IgD-negative memory B cell (primary cell): ENCODE data around the gene ATP10A. TPM values are rescaled to one million over a fixed set of nuclear protein-coding genes. Genes with fewer than 3 reads are reported as not detected.

Experiments used
- H3K27ac Mint-ChIP-seq, 3 donors: one replicate each; pipeline ENCODE4 v1.8.0; 2020 to 2022; ENCODE audit warnings: mild to moderate bottlenecking in 3 of 3, mixed read lengths in 3 of 3, moderate library complexity in 1 of 3
- H3K27me3 Mint-ChIP-seq: one replicate; pipeline ENCODE4 v1.8.0; 2021; ENCODE audit warnings: mixed read lengths
- H3K36me3 Mint-ChIP-seq: one replicate; pipeline ENCODE4 v1.8.0; 2020; ENCODE audit warnings: mild to moderate bottlenecking, mixed read lengths
- H3K4me1 Mint-ChIP-seq, 3 donors: one replicate each; pipeline ENCODE4 v1.8.0; 2020 to 2022; ENCODE audit warnings: mixed read lengths in 3 of 3, mild to moderate bottlenecking in 1 of 3
- H3K4me3 Mint-ChIP-seq, 4 donors: one replicate each; pipeline ENCODE4 v1.8.0; 2020 to 2022; ENCODE audit warnings: mild to moderate bottlenecking in 4 of 4, mixed read lengths in 4 of 4, moderate library complexity in 3 of 4
- H3K9me3 Mint-ChIP-seq, 3 donors: one replicate each; pipeline ENCODE4 v1.8.0; 2020 to 2021; ENCODE audit warnings: mixed read lengths in 3 of 3, mild to moderate bottlenecking in 1 of 3
- polyA plus RNA-seq: library from polyadenylated mRNA; unstranded; fragments of 300-500 nt; fragmentation: Illumina TruSeq; gene quantifications from one replicate; pipeline ENCODE4 v1.2.3, GENCODE V29; 2021

Gene ATP10A
- polyA plus RNA-seq, 1 donor from 2014 or later = 0.48 TPM

GRCh38 chr15:25735550-25736384 is 127.4 kb downstream of the ATP10A start:
- peaks cover 3 to 15% (median 10%) of the 10 kb centered on the region in 3 donors for H3K4me1 Mint-ChIP-seq
- H3K9me3 Mint-ChIP-seq = no peaks in the 10 kb centered on the region
- H3K4me3 Mint-ChIP-seq = no peak overlapping the region
- H3K27ac Mint-ChIP-seq = no peak overlapping the region
- peaks cover 11% of the 10 kb centered on the region for H3K27me3 Mint-ChIP-seq
- peaks cover 2% of the 10 kb centered on the region for H3K36me3 Mint-ChIP-seq

DNA sequence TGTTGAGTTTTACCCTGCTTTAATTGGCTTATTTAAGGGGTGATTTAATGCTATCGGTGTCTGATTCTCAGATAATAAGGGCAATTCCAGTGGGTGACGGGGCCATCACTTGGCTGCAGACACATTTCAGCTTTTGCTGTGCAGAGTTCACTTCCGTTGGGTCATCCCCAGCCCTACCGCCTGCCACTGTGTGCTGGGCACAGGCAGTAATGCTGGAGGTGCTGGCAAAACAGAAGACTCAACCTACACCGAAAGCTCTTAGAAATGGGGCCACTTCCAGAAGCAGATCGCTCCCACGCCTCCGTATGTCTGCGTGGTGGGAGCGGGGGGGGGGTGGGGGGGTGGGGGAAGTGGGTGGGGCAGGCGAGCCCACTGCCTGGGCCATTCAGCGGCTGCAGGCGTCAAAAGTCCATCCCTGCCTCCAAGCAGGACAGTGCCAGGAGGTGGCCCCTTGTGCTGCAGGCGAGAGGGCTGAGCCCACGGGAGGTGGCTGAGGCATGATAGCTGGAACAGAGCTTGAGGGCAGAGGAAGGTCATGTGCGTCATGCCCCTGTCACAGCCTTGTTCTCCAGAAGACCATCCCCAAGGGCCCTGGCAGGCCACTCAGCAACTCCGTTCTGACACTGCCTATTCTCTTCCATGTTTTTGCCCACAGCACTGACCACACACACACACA is 128.3 kb downstream of the ATP10A start:
- H3K4me1 Mint-ChIP-seq = peaks cover 0 to 11% (median 5%) of the 10 kb centered on the region in 3 donors
- H3K4me3 Mint-ChIP-seq = no peak overlapping the region
- H3K27ac Mint-ChIP-seq = no peak overlapping the region
- H3K27me3 Mint-ChIP-seq = peaks cover 7% of the 10 kb centered on the region
- H3K36me3 Mint-ChIP-seq = peaks cover 2% of the 10 kb centered on the region
- H3K9me3 Mint-ChIP-seq = no peaks in the 10 kb centered on the region

GRCh38 chr15:25733856-25734679 is 129.1 kb downstream of the ATP10A start:
- H3K4me1 Mint-ChIP-seq = peaks cover 0 to 5% (median 0%) of the 10 kb centered on the region in 3 donors
- H3K27me3 Mint-ChIP-seq = peaks cover 7% of the 10 kb centered on the region
- no peak overlapping the region for H3K27ac Mint-ChIP-seq
- no peak overlapping the region for H3K4me3 Mint-ChIP-seq
- peaks cover 2% of the 10 kb centered on the region for H3K36me3 Mint-ChIP-seq
- H3K9me3 Mint-ChIP-seq = no peaks in the 10 kb centered on the region

DNA sequence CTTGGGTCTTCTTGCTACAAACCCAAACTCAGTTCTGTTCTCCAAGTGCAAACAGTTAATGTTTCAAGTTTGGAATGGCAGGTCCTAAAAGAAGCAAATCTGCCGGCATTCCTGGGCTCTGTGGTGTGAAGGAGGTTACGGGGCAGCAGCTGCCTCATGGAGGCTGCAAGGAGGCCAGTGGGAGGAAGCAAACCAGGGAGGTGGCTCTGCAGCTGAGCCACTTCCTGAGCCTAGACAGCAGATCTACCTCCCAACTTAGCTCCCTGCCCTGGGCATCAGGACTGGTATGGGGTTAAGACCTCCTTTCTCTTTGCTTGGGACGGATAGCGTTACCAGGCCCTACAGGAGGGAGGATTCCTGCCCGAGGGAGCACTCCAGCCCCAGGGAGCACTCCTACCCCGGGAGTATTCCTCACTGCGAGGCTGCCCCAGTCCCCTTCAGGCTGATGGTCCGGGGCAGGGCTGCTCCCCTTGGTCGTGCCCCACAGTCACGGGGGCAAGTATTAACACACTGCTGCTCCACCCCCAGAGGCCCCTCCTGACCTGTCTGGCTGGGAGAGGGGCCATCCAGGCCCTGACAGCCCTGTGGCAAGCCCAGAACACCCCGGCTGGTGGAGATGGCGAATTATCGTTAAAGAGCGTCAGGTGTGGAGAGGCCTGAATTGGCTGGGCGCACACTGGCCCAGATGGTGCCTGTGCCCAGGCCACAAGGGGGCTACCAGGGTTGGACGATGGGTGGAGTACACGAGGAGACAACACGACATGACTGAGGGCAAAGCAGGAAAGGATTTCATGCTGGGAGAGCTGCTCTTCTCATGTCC is 129.9 kb downstream of the ATP10A start:
- Mint-ChIP-seq H3K27me3 (peaks cover 6% of the 10 kb centered on the region), H3K27ac (peak overlapping the region in 1 of 3 donors; percentile 27), H3K4me1 (peaks cover 0 to 5% (median 0%) of the 10 kb centered on the region in 3 donors), H3K9me3 (no peaks in the 10 kb centered on the region), H3K36me3 (peaks cover 2% of the 10 kb centered on the region), H3K4me3 (no peak overlapping the region)

GRCh38 chr15:25732191-25732590 is 130.9 kb downstream of the ATP10A start:
- H3K36me3 Mint-ChIP-seq = peaks cover 2% of the 10 kb centered on the region
- no peak overlapping the region for H3K4me3 Mint-ChIP-seq
- H3K27me3 Mint-ChIP-seq = no peaks in the 10 kb centered on the region
- no peaks in the 10 kb centered on the region for H3K9me3 Mint-ChIP-seq
- H3K27ac Mint-ChIP-seq = no peak overlapping the region
- H3K4me1 Mint-ChIP-seq = peaks cover 0 to 5% (median 0%) of the 10 kb centered on the region in 3 donors

DNA sequence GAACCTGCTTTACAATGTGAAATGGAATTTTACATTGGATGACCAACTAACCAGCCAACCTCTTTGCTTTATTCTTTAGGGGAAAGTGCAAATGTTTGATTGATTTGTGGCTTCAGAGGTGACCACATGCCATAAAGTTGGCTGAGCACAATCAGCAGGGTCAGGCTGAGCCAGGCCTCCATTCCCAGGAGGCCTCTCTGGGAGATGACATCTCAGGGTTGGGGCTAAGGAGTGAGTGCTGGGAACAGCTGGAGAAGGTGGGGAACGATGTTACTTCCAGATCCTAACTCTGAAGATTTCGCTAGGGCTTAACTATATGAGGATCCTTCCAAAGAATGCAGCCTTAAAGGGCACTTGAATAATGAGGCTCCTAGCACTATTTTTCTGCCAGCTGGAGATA is 131.7 kb downstream of the ATP10A start:
- H3K4me1 Mint-ChIP-seq = peaks cover 0 to 5% (median 0%) of the 10 kb centered on the region in 3 donors
- H3K27ac Mint-ChIP-seq = no peak overlapping the region
- no peaks in the 10 kb centered on the region for H3K9me3 Mint-ChIP-seq
- no peaks in the 10 kb centered on the region for H3K27me3 Mint-ChIP-seq
- no peak overlapping the region for H3K4me3 Mint-ChIP-seq
- H3K36me3 Mint-ChIP-seq = no peaks in the 10 kb centered on the region

- Mint-ChIP-seq H3K4me1 (peaks cover 0 to 5% (median 0%) of the 10 kb centered on the region in 3 donors), H3K27me3 (no peaks in the 10 kb centered on the region), H3K36me3 (no peaks in the 10 kb centered on the region), H3K4me3 (no peak overlapping the region), H3K27ac (no peak overlapping the region), H3K9me3 (no peaks in the 10 kb centered on the region)
These were observed 132.2 kb downstream of the ATP10A start for GRCh38 chr15:25730918-25731317.

DNA sequence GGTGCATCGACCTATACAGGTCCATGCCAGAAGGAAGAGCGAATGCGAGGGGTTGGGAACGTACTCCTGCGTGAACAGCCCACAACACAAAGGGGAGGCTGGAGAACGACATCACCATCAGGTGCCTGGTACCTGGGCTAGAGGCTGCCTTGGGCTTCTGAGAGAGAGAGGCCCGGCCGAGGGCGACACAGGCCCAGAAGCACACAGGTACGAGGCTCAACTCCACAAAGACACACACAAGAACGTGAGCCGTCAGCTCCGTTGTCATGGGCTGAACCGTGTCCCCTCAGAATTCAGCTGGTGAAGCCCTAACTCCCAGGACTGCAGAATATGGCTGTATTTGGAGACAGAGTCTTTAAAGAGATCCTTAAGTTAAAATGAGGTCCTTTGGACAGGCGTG is 134.3 kb downstream of the ATP10A start:
- Mint-ChIP-seq H3K27me3 (peaks cover 7% of the 10 kb centered on the region), H3K27ac (no peak overlapping the region), H3K36me3 (no peaks in the 10 kb centered on the region), H3K9me3 (no peaks in the 10 kb centered on the region), H3K4me3 (no peak overlapping the region), H3K4me1 (peaks cover 0 to 2% (median 0%) of the 10 kb centered on the region in 3 donors)

DNA sequence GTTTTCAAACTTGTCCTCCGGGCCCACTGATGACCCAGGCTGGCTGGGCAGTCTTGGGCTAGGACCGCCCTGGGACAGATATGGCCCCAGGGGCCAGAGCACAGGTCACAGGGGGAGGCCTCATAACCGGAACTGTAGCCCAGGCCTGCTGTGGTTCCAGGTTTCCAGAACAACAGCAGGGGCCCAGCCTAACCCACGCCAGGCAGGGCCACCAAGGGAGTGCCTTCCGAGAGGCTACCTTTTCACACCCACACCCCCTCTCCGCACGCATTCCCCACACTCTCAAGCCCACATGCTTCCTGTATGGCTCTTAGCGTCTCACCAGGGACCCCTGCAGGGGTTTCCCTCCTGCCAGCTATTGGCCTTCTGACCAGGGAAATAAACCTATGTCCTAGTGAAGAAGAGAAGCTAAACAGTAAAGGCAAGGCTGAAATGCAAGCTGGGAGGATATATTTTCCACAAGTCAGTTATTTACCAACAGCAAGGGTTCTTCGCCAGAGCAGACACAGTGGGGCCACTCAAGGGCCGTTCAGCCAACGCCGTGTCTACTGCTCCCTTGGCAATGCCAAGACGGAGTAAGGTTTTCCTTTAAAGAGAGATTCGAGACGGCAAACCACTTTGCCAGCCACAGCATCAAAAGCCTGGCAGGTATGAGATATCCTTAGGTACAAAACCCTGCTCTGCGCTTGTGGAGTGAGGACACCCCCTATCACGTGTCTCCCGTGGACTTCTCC is 135.1 kb downstream of the ATP10A start:
- no peaks in the 10 kb centered on the region for H3K9me3 Mint-ChIP-seq
- H3K4me3 Mint-ChIP-seq = no peak overlapping the region
- peaks cover 7% of the 10 kb centered on the region for H3K27me3 Mint-ChIP-seq
- no peaks in the 10 kb centered on the region for H3K36me3 Mint-ChIP-seq
- H3K4me1 Mint-ChIP-seq = peaks cover 0 to 2% (median 0%) of the 10 kb centered on the region in 3 donors
- no peak overlapping the region for H3K27ac Mint-ChIP-seq

DNA sequence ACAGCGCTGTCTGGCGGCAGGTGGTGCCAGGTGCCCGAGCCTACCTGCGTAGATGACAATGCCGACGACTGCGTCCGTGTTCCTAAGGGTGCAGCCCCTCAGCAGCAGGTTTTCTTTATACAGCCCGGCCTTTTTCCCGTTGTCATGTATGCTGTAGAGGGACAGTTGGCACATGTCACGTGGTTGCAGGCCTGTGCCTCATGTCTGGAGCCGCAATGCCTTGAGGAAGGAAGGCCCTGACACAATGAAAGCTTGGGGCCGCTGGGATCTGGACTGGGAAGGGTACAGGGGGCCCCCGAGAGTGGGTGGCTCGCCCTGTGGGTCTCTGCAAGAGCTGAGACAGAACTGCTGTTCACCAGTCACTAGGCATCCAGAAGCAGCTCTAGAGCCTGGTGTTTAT is 136.0 kb downstream of the ATP10A start:
- Mint-ChIP-seq H3K4me3 (no peak overlapping the region), H3K27me3 (peaks cover 7% of the 10 kb centered on the region), H3K36me3 (no peaks in the 10 kb centered on the region), H3K27ac (no peak overlapping the region), H3K4me1 (no peaks in the 10 kb centered on the region), H3K9me3 (no peaks in the 10 kb centered on the region)

- Mint-ChIP-seq H3K9me3 (no peaks in the 10 kb centered on the region), H3K4me3 (no peak overlapping the region), H3K4me1 (no peaks in the 10 kb centered on the region), H3K27me3 (peaks cover 7% of the 10 kb centered on the region), H3K36me3 (no peaks in the 10 kb centered on the region), H3K27ac (no peak overlapping the region)
These were observed 137.4 kb downstream of the ATP10A start for GRCh38 chr15:25725758-25726157.

GRCh38 chr15:25724899-25725298 is 138.2 kb downstream of the ATP10A start:
- Mint-ChIP-seq H3K9me3 (no peaks in the 10 kb centered on the region), H3K27me3 (peaks cover 12% of the 10 kb centered on the region), H3K36me3 (no peaks in the 10 kb centered on the region), H3K4me3 (no peak overlapping the region), H3K27ac (no peak overlapping the region), H3K4me1 (no peaks in the 10 kb centered on the region)

GRCh38 chr15:25721605-25721955 is 141.5 kb downstream of the ATP10A start:
- Mint-ChIP-seq H3K9me3 (no peaks in the 10 kb centered on the region), H3K4me3 (no peak overlapping the region), H3K27me3 (peaks cover 24% of the 10 kb centered on the region), H3K36me3 (no peaks in the 10 kb centered on the region), H3K4me1 (peaks cover 0 to 5% (median 3%) of the 10 kb centered on the region in 3 donors), H3K27ac (no peak overlapping the region)
